IMR-90 (cell line): ENCODE measurements around the gene CLTCL1. TPM values are rescaled to one million over a fixed set of nuclear protein-coding genes. Genes with fewer than 3 reads are reported as not detected.

ENCODE experiments used
- ATAC-seq: fragments of 200-7000 bp; cut with Tn5 transposase; 2 replicates; pipeline ENCODE4 v1.9.1; 2020; ENCODE audit warnings: low read depth, mild to moderate bottlenecking, moderate library complexity
- BruUV-seq: library from RNA; stranded (reverse); fragments of 400-500 nt; replicated peaks from 2 replicates; lab custom pipeline; 2021; lab: Mats Ljungman, UMichigan
- CTCF ChIA-PET: fragments of 300-600 bp; formaldehyde crosslinking; extraction: SDS; loops from one replicate; lab custom pipeline; 2021; ENCODE audit warnings: antibody characterized with exemption; lab: Yijun Ruan, JAX
- POLR2A ChIA-PET: fragments of 300-600 bp; sonication (Branson Sonifier 250); formaldehyde crosslinking; loops from one replicate; lab custom pipeline; 2022; ENCODE audit warnings: antibody characterized with exemption; ENCODE audit not compliant: unreplicated experiment; lab: Charles Lee
- DNase-seq: peaks from one replicate; pipeline ENCODE4 v3.0.0; 2013
- H2AFZ ChIP-seq: replicated peaks from 2 replicates; pipeline ENCODE3; 2013; ENCODE audit warnings: low read length, mild to moderate bottlenecking; ENCODE audit not compliant: poor library complexity
- H2AK5ac ChIP-seq: 2 replicates; pipeline ENCODE4 v1.6.1; 2013; ENCODE audit warnings: low read depth, low read length, inconsistent platforms
- H2AK9ac ChIP-seq: replicated peaks from 2 replicates; pipeline ENCODE3; 2013; ENCODE audit warnings: mild to moderate bottlenecking, low read depth, low read length, moderate library complexity; ENCODE audit not compliant: poor library complexity
- H2BK120ac ChIP-seq: 2 replicates; pipeline ENCODE4 v1.6.1; 2013; ENCODE audit warnings: low read depth, low read length, inconsistent platforms
- H2BK15ac ChIP-seq: 3 replicates; pipeline ENCODE4 v1.6.1; 2013; ENCODE audit warnings: low read depth, low read length, inconsistent platforms
- H2BK20ac ChIP-seq: 2 replicates; pipeline ENCODE4 v1.6.1; 2013; ENCODE audit warnings: low read depth, mild to moderate bottlenecking, inconsistent platforms, low read length, moderate library complexity
- H2BK5ac ChIP-seq: 2 replicates; pipeline ENCODE4 v1.6.1; 2013; ENCODE audit warnings: mild to moderate bottlenecking, low read depth, low read length, inconsistent platforms; ENCODE audit not compliant: poor library complexity, severe bottlenecking
- H3K14ac ChIP-seq: replicated peaks from 2 replicates; pipeline ENCODE4 v1.6.1; 2013; ENCODE audit warnings: low read depth, low read length, inconsistent platforms
- H3K18ac ChIP-seq: 2 replicates; pipeline ENCODE4 v1.6.1; 2013; ENCODE audit warnings: low read depth, low read length, control low read depth
- H3K23ac ChIP-seq: 2 replicates; pipeline ENCODE4 v1.6.1; 2013; ENCODE audit warnings: low read depth, low read length, inconsistent platforms
- H3K27ac ChIP-seq: 2 replicates; pipeline ENCODE4 v1.5.1; 2013; ENCODE audit warnings: mild to moderate bottlenecking, control low read depth, low read length; ENCODE audit not compliant: insufficient read depth
- H3K27me3 ChIP-seq: 2 replicates; pipeline ENCODE4 v1.6.1; 2013; ENCODE audit warnings: low read length; ENCODE audit not compliant: control insufficient read depth, insufficient read depth
- H3K36me3 ChIP-seq: 2 replicates; pipeline ENCODE4 v1.6.1; 2013; ENCODE audit warnings: low read length, mixed read lengths; ENCODE audit not compliant: control insufficient read depth, insufficient read depth
- H3K4ac ChIP-seq: 2 replicates; pipeline ENCODE4 v1.6.1; 2013; ENCODE audit warnings: low read depth, low read length, inconsistent platforms
- H3K4me1 ChIP-seq: 2 replicates; pipeline ENCODE4 v1.6.1; 2013; ENCODE audit warnings: low read length, mixed read lengths; ENCODE audit not compliant: control insufficient read depth, insufficient read depth
- H3K4me2 ChIP-seq: 2 replicates; pipeline ENCODE4 v1.6.1; 2013; ENCODE audit warnings: low read depth, mild to moderate bottlenecking, control low read depth, low read length, moderate library complexity
- H3K4me3 ChIP-seq: 2 replicates; pipeline ENCODE4 v1.5.1; 2013; ENCODE audit warnings: low read depth, mild to moderate bottlenecking, control low read depth, low read length, moderate library complexity; ENCODE audit not compliant: insufficient read depth
- H3K56ac ChIP-seq: 2 replicates; pipeline ENCODE4 v1.6.1; 2013; ENCODE audit warnings: low read length, inconsistent platforms; ENCODE audit not compliant: insufficient read depth; ENCODE audit errors: extremely low read depth
- H3K79me1 ChIP-seq, 2 experiments: 2 replicates each; pipeline ENCODE4 v1.6.1; 2013; ENCODE audit warnings: low read length in 2 of 2, inconsistent platforms in 1 of 2, low read depth in 1 of 2
- H3K9ac ChIP-seq: 2 replicates; pipeline ENCODE4 v1.6.1; 2013; ENCODE audit warnings: low read depth, low read length, control low read depth
- H3K9me1 ChIP-seq: 2 replicates; pipeline ENCODE4 v1.6.1; 2013; ENCODE audit warnings: low read length, inconsistent platforms; ENCODE audit not compliant: insufficient read depth
- H3K9me3 ChIP-seq: 2 replicates; pipeline ENCODE4 v1.6.1; 2013; ENCODE audit warnings: low read length; ENCODE audit not compliant: control insufficient read depth, insufficient read depth
- H4K20me1 ChIP-seq: 2 replicates; pipeline ENCODE4 v1.6.1; 2013; ENCODE audit warnings: low read length, inconsistent platforms; ENCODE audit not compliant: insufficient read depth
- H4K5ac ChIP-seq: 2 replicates; pipeline ENCODE4 v1.6.1; 2013; ENCODE audit warnings: mild to moderate bottlenecking, low read depth, low read length, control low read depth
- H4K8ac ChIP-seq, 2 experiments: 2 replicates each; pipeline ENCODE4 v1.6.1; 2013; ENCODE audit warnings: low read depth in 2 of 2, low read length in 2 of 2, control low read depth in 1 of 2, inconsistent platforms in 1 of 2
- H4K91ac ChIP-seq: 2 replicates; pipeline ENCODE4 v1.6.1; 2013; ENCODE audit warnings: low read depth, low read length, inconsistent platforms; ENCODE audit not compliant: insufficient read depth
- BHLHE40 ChIP-seq: fragments of 150-350 bp; IDR thresholded peaks from 2 replicates; pipeline ENCODE4 v1.6.1; 2016; ENCODE audit warnings: mild to moderate bottlenecking, low read depth, low read length
- CEBPB ChIP-seq: IDR thresholded peaks from 2 replicates; pipeline ENCODE4 v1.6.1; 2012; ENCODE audit warnings: low read depth, low read length, improper control_type of control experiment
- CHD1 ChIP-seq: IDR thresholded peaks from 2 replicates; pipeline ENCODE4 v1.6.1; 2012; ENCODE audit warnings: low read depth, low read length, improper control_type of control experiment
- CTCF ChIP-seq: conservative IDR thresholded peaks from 2 replicates; pipeline ENCODE4 v1.5.1; 2012; ENCODE audit warnings: mild to moderate bottlenecking, low read depth, low read length, improper control_type of control experiment
- FOS ChIP-seq: fragments of 150-350 bp; IDR thresholded peaks from 2 replicates; pipeline ENCODE4 v1.6.1; 2016; ENCODE audit warnings: low read depth, low read length
- MAFK ChIP-seq: IDR thresholded peaks from 2 replicates; pipeline ENCODE4 v1.6.1; 2012; ENCODE audit warnings: low read depth, low read length, improper control_type of control experiment
- MAZ ChIP-seq: IDR thresholded peaks from 2 replicates; pipeline ENCODE4 v1.6.1; 2012; ENCODE audit warnings: low read depth, mild to moderate bottlenecking, low read length, improper control_type of control experiment, moderate library complexity, borderline replicate concordance
- MXI1 ChIP-seq: IDR thresholded peaks from 2 replicates; pipeline ENCODE4 v1.6.1; 2012; ENCODE audit warnings: low read depth, mild to moderate bottlenecking, low read length, moderate library complexity, borderline replicate concordance
- NFE2L2 ChIP-seq: fragments of 150-350 bp; IDR thresholded peaks from 2 replicates; pipeline ENCODE4 v1.6.1; 2016; ENCODE audit warnings: low read depth, mild to moderate bottlenecking, low read length
- POLR2A ChIP-seq: IDR thresholded peaks from 2 replicates; pipeline ENCODE4 v1.6.1; 2012; ENCODE audit warnings: mild to moderate bottlenecking, low read depth, low read length
- RAD21 ChIP-seq: IDR thresholded peaks from 2 replicates; pipeline ENCODE4 v1.6.1; 2012; ENCODE audit warnings: low read length, improper control_type of control experiment
- RCOR1 ChIP-seq: IDR thresholded peaks from 2 replicates; pipeline ENCODE4 v1.6.1; 2012; ENCODE audit warnings: mild to moderate bottlenecking, low read length, improper control_type of control experiment; ENCODE audit not compliant: insufficient replicate concordance
- RFX5 ChIP-seq: IDR thresholded peaks from 2 replicates; pipeline ENCODE4 v1.8.0; 2012; ENCODE audit warnings: low read depth, mild to moderate bottlenecking, low read length, moderate library complexity
- SMC3 ChIP-seq: fragments of 150-350 bp; IDR thresholded peaks from 2 replicates; pipeline ENCODE4 v1.6.1; 2016; ENCODE audit warnings: low read depth, mild to moderate bottlenecking, antibody characterized with exemption, low read length, moderate library complexity
- whole genome bisulfite sequencing, 2 experiments: methylation state at CpG; one replicate each; pipeline versions ENCODE4 v1.1.5 to v1.1.7; 2013; ENCODE audit warnings: missing lambda C conversion rate in 2 of 2; ENCODE audit not compliant: insufficient read length in 1 of 2; ENCODE audit errors: extremely low coverage in 2 of 2; 5-methylcytosine and 5-hydroxymethylcytosine counted together
- dilution Hi-C: fragments of 300-500 bp; cut with HindIII; formaldehyde crosslinking; loops from one replicate; pipeline ENCODE4 v1.14.3; 2018; ENCODE audit warnings: low sequenced_read_pairs; ENCODE audit not compliant: unreplicated experiment
- in situ Hi-C: fragments of 300-500 bp; cut with MboI; formaldehyde crosslinking; loops from 3 replicates; pipeline ENCODE4 v1.14.3; 2019; ENCODE audit warnings: low sequenced_read_pairs, inconsistent platforms, mixed read lengths
- intact Hi-C: fragments of 100-400 bp; cut with micrococcal nuclease; formaldehyde crosslinking; loops from 2 replicates; pipeline ENCODE4 v1.10.0; 2022
- polyA plus RNA-seq, 3 experiments: library from polyadenylated mRNA; depleted of rRNA; stranded (reverse); fragments of >200 nt; gene quantifications; 2 replicates each; pipeline ENCODE4 v1.2.3, GENCODE V29; 2012; ENCODE audit warnings: low replicate concordance in 1 of 3
- total RNA-seq: library from RNA; depleted of rRNA; stranded (reverse); fragments of >200 nt; gene quantifications from 2 replicates; pipeline ENCODE4 v1.2.3, GENCODE V29; 2012
- TF ChIP-seq, protein P1 (sequence below): fragments of 150-350 bp; IDR thresholded peaks from 2 replicates; pipeline ENCODE4 v1.6.1; 2016; ENCODE audit warnings: low read depth, mild to moderate bottlenecking, low read length, moderate library complexity, borderline replicate concordance
- TF ChIP-seq, protein P2 (sequence below): fragments of 150-350 bp; IDR thresholded peaks from 2 replicates; pipeline ENCODE4 v1.6.1; 2017; ENCODE audit warnings: mild to moderate bottlenecking, antibody characterized with exemption, low read length, low read depth

CLTCL1 gene
- total and polyA plus RNA-seq, 2 of the 4 experiments (the other 2 are of a cell fraction): 6.2 to 8.1 TPM

- H2BK20ac ChIP-seq: no peak overlapping the region
- no peak for DNase-seq
- H2BK15ac ChIP-seq: no peak overlapping the region
- no peak overlapping the region for H3K18ac ChIP-seq
- no peak overlapping the region for H2BK5ac ChIP-seq
- no peak for ATAC-seq
- 100% methylated on average over 6 of the region's 12 CpGs; no CpG with 5 or more reads in 1 of the 2 experiments for WGBS, 2 experiments
- intact Hi-C loops: no loop called here
- H3K4ac ChIP-seq: no peak overlapping the region
- H4K20me1 ChIP-seq: no peaks in the 10 kb centered on the region
- H2AK9ac ChIP-seq: no peak overlapping the region
- no peak overlapping the region for H2BK120ac ChIP-seq
- in situ Hi-C loops: no loop called here
- H3K14ac ChIP-seq: no peak overlapping the region
- H4K8ac ChIP-seq: no peak overlapping the region
- H3K4me3 ChIP-seq: no peak overlapping the region
- 0 out of 4 replicates have a peak, but pooled peaks cover 0 to 3% of the 10 kb centered on the region in 2 experiments for H3K79me1 ChIP-seq
- H4K91ac ChIP-seq: no peak overlapping the region
- no peaks in the 10 kb centered on the region for H3K4me1 ChIP-seq
- no peak overlapping the region for H3K9ac ChIP-seq
- no peak overlapping the region for H3K27ac ChIP-seq
- BruUV-seq: no TSS peak
- ChIA-PET CTCF (no interaction called here), POLR2A (no interaction called here)
- no peaks in the 10 kb centered on the region for H3K9me3 ChIP-seq
- peaks cover 6% of the 10 kb centered on the region; the same call in 1 of the 2 replicates for H3K36me3 ChIP-seq
- dilution Hi-C loops: no loop called here
- no peak overlapping the region for H2AK5ac ChIP-seq
- H3K27me3 ChIP-seq: no peaks in the 10 kb centered on the region
- H2AFZ ChIP-seq: no peak overlapping the region
- H4K5ac ChIP-seq: no peak overlapping the region
- no peak overlapping the region for H3K56ac ChIP-seq
- TF ChIP-seq BHLHE40: no peak
- TF ChIP-seq, protein P1, sequence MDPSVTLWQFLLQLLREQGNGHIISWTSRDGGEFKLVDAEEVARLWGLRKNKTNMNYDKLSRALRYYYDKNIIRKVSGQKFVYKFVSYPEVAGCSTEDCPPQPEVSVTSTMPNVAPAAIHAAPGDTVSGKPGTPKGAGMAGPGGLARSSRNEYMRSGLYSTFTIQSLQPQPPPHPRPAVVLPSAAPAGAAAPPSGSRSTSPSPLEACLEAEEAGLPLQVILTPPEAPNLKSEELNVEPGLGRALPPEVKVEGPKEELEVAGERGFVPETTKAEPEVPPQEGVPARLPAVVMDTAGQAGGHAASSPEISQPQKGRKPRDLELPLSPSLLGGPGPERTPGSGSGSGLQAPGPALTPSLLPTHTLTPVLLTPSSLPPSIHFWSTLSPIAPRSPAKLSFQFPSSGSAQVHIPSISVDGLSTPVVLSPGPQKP: no peak
- TF ChIP-seq CTCF: no peak
- no peak for TF ChIP-seq MXI1
- TF ChIP-seq MAFK: no peak
- no peak for TF ChIP-seq RAD21
- no peak for TF ChIP-seq NFE2L2
- TF ChIP-seq CHD1: no peak
- TF ChIP-seq RFX5: no peak
- no peak for TF ChIP-seq SMC3
- TF ChIP-seq CEBPB: no peak
- no peak for TF ChIP-seq POLR2A
- TF ChIP-seq, protein P2, sequence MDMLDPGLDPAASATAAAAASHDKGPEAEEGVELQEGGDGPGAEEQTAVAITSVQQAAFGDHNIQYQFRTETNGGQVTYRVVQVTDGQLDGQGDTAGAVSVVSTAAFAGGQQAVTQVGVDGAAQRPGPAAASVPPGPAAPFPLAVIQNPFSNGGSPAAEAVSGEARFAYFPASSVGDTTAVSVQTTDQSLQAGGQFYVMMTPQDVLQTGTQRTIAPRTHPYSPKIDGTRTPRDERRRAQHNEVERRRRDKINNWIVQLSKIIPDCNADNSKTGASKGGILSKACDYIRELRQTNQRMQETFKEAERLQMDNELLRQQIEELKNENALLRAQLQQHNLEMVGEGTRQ: no peak
- no peak for TF ChIP-seq RCOR1
- no peak for TF ChIP-seq FOS
- TF ChIP-seq MAZ: no peak
- no peak overlapping the region for H3K4me2 ChIP-seq
- H3K23ac ChIP-seq: no peak overlapping the region
- peaks cover 3% of the 10 kb centered on the region; the same call in 1 of the 2 replicates for H3K9me1 ChIP-seq
Measured at GRCh38 chr22:19253143-19253542, 38.4 kb downstream of the CLTCL1 start.
